OCI-LY1 (cell line): ENCODE results near the gene CDH4.

ENCODE experiments used
- EZH2 ChIP-seq: fragments of 200-600 bp; sonication (generic), shearing (Covaris generic); IDR thresholded peaks from 2 replicates; pipeline ENCODE4 v1.8.0; 2017; ENCODE audit warnings: borderline replicate concordance, mixed run types, mild to moderate bottlenecking, antibody characterized with exemption, low read length, moderate library complexity, mixed read lengths
- TF ChIP-seq, protein P1 (sequence below): fragments of 200-600 bp; sonication (generic), shearing (Covaris generic); IDR thresholded peaks from 2 replicates; pipeline ENCODE4 v1.5.1; 2017; ENCODE audit warnings: mild to moderate bottlenecking, antibody characterized with exemption, low read length, moderate library complexity, mixed read lengths

DNA sequence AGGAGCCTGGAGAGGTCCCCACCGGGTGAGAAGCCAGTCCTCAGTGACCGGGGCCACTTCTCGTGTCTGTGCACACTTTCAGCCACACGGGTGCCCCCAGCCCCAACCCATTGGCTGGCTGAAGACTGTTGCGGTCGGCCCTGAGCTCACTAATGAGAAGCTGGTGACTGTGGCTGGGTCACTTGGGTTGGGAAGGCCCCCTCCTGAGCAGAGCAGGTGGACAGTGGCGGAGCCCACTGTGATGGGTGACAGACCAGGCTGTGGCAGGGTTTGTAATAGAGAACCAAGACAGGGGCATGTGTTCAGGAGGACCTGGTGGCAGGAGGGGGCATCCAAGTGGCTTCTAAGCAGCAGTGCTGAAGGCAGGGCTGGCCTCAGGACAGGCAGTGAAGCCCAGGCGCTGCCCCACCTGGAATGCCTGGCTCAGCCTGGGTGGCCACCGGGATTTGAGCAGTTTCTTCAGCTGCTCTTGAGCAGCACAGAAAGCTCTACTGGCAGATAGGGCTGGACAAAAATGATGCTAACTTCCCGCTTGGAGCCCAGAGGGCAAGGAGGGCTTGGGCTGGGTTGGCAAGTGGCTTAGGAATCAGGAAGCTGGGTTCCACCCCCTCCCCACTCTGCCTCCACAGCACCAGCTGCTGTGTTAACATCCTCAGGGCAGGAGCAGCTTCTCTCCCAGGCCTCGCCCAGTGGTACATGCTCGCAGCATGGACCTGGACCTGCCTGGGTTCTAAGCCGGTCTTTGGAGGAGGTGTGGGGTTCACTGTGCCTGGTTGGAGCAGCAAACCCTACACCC lies 256.4 kb downstream of the CDH4 start:
- TF ChIP-seq, protein P1, sequence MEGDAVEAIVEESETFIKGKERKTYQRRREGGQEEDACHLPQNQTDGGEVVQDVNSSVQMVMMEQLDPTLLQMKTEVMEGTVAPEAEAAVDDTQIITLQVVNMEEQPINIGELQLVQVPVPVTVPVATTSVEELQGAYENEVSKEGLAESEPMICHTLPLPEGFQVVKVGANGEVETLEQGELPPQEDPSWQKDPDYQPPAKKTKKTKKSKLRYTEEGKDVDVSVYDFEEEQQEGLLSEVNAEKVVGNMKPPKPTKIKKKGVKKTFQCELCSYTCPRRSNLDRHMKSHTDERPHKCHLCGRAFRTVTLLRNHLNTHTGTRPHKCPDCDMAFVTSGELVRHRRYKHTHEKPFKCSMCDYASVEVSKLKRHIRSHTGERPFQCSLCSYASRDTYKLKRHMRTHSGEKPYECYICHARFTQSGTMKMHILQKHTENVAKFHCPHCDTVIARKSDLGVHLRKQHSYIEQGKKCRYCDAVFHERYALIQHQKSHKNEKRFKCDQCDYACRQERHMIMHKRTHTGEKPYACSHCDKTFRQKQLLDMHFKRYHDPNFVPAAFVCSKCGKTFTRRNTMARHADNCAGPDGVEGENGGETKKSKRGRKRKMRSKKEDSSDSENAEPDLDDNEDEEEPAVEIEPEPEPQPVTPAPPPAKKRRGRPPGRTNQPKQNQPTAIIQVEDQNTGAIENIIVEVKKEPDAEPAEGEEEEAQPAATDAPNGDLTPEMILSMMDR, result no peak
- TF ChIP-seq EZH2, result no peak
